GM21723 (cell line): Measurements from ENCODE around the gene IGFN1.

Experiments used
- ATAC-seq: cut with Tn5 transposase; IDR thresholded peaks from one replicate; pipeline ENCODE4 v1.9.1; 2021; ENCODE audit warnings: mild to moderate bottlenecking, moderate library complexity; ENCODE audit not compliant: unreplicated experiment

Gene IGFN1

GRCh38 chr1:201190624-201191051 is at the start of gene IGFN1:
IGFN1 (plus strand) TSS chr1:201190824; CDS start chr1:201193294, 2,470 bp downstream.
- no peak for ATAC-seq

- no peak for ATAC-seq
Observed at GRCh38 chr1:201140941-201141260, 49.7 kb upstream of the IGFN1 start.

- no peak for ATAC-seq
Observed at GRCh38 chr1:201141418-201141817, 49.2 kb upstream of the IGFN1 start.

- ATAC-seq: no peak
Observed at GRCh38 chr1:201142011-201142848, 48.4 kb upstream of the IGFN1 start.

GRCh38 chr1:201142849-201143725 is 47.5 kb upstream of the IGFN1 start:
- no peak for ATAC-seq

GRCh38 chr1:201143726-201144635 is 46.6 kb upstream of the IGFN1 start:
- no peak for ATAC-seq

- ATAC-seq: no peak
Observed at GRCh38 chr1:201144701-201145100, 45.9 kb upstream of the IGFN1 start.

- ATAC-seq: no peak
Observed at GRCh38 chr1:201145132-201145531, 45.5 kb upstream of the IGFN1 start.

GRCh38 chr1:201145816-201146215 is 44.8 kb upstream of the IGFN1 start:
- ATAC-seq: no peak

- no peak for ATAC-seq
Observed at GRCh38 chr1:201146626-201147390, 43.8 kb upstream of the IGFN1 start.

GRCh38 chr1:201147396-201148015 is 43.1 kb upstream of the IGFN1 start:
- no peak for ATAC-seq

GRCh38 chr1:201149400-201149799 is 41.2 kb upstream of the IGFN1 start:
- ATAC-seq: no peak

- peak; percentile 80 for ATAC-seq
Observed at GRCh38 chr1:201153474-201154388, 36.9 kb upstream of the IGFN1 start.

- peak; percentile 98 for ATAC-seq
Observed at GRCh38 chr1:201154389-201155165, 36.0 kb upstream of the IGFN1 start, which contains the start of gene TMEM9. TMEM9 (minus strand) TSS chr1:201154474; CDS start chr1:201153923, 551 bp downstream.

- ATAC-seq: no peak
Observed at GRCh38 chr1:201155354-201155753, 35.3 kb upstream of the IGFN1 start.

GRCh38 chr1:201156346-201156745 is 34.3 kb upstream of the IGFN1 start:
- no peak for ATAC-seq

GRCh38 chr1:201156819-201157218 is 33.8 kb upstream of the IGFN1 start:
- no peak for ATAC-seq

GRCh38 chr1:201157949-201158348 is 32.7 kb upstream of the IGFN1 start:
- ATAC-seq: no peak
